Left lobe of liver (tissue), 2 donors: ENCODE measurements around the gene AGBL5. TPM values are rescaled to one million over a fixed set of nuclear protein-coding genes. Genes with fewer than 3 reads are reported as not detected.
A peak's percentile ranks its signal among the peaks of the same experiment; 100 is the strongest.

Experiments used
- ATAC-seq: fragments of 200-7000 bp; cut with Tn5 transposase; one replicate; pipeline ENCODE4 v1.9.1; 2020; ENCODE audit warnings: mild to moderate bottlenecking, moderate library complexity
- DNase-seq: peaks from one replicate; pipeline ENCODE4 v3.0.0-alpha.2; 2020; ENCODE audit warnings: low spot score
- total RNA-seq: library from RNA; stranded (reverse); gene quantifications from one replicate; pipeline ENCODE4 v1.2.1, GENCODE V29; 2021
- donor health status: DM: no; HTN: no; CAD: no; lungs with moderate emphysema.
- donor health status: DM: no; HTN: yes; CAD: no.

The AGBL5 gene
- total RNA-seq, 1 donor from 2014 or later: 7.6 TPM

GRCh38 chr2:27049422-27050280, 1.8 kb upstream of the AGBL5 start:
- ATAC-seq: peak; percentile 32
- no peak for DNase-seq

- peak; percentile 71 for ATAC-seq
- peak; percentile 93 for DNase-seq
Measured at GRCh38 chr2:27050281-27050995, 1.0 kb upstream of the AGBL5 start.

- ATAC-seq (peak; percentile 0), DNase-seq (no peak)
Measured at GRCh38 chr2:27051902-27052645, 606 bp downstream of the AGBL5 start.

- no peak for ATAC-seq
- DNase-seq: no peak
Measured at GRCh38 chr2:27053321-27053720, 1.9 kb downstream of the AGBL5 start.

- ATAC-seq: no peak
- DNase-seq: no peak
Measured at GRCh38 chr2:27053776-27054175, 2.3 kb downstream of the AGBL5 start.

GRCh38 chr2:27054721-27055120, 3.3 kb downstream of the AGBL5 start:
- ATAC-seq: no peak
- no peak for DNase-seq

- no peak for ATAC-seq
- DNase-seq: no peak
Measured at GRCh38 chr2:27057184-27057583, 5.7 kb downstream of the AGBL5 start.

GRCh38 chr2:27058210-27058609, 6.7 kb downstream of the AGBL5 start:
- DNase-seq: no peak
- no peak for ATAC-seq

- ATAC-seq: peak; percentile 58
- DNase-seq: no peak
Measured at GRCh38 chr2:27059141-27059820, 7.8 kb downstream of the AGBL5 start.

- no peak for DNase-seq
- peak; percentile 84 for ATAC-seq
Measured at GRCh38 chr2:27060323-27060722, 8.9 kb downstream of the AGBL5 start.

- no peak for ATAC-seq
- DNase-seq: no peak
Measured at GRCh38 chr2:27065128-27065527, 13.7 kb downstream of the AGBL5 start.

GRCh38 chr2:27067385-27067784, 15.9 kb downstream of the AGBL5 start:
- ATAC-seq (no peak), DNase-seq (no peak)

GRCh38 chr2:27069436-27069835, 18.0 kb downstream of the AGBL5 start:
- DNase-seq: no peak
- no peak for ATAC-seq

- DNase-seq (no peak), ATAC-seq (no peak)
Measured at GRCh38 chr2:27069961-27070618, 18.6 kb downstream of the AGBL5 start.

GRCh38 chr2:27070653-27071276, 19.3 kb downstream of the AGBL5 start:
- DNase-seq: no peak
- peak; percentile 2 for ATAC-seq

GRCh38 chr2:27071277-27071989, 20.0 kb downstream of the AGBL5 start, which contains the start of gene OST4:
OST4 (minus strand) TSS chr2:27071654.
- peak; percentile 97 for DNase-seq
- ATAC-seq: peak; percentile 97

GRCh38 chr2:27071990-27072830, 20.7 kb downstream of the AGBL5 start:
- DNase-seq (no peak), ATAC-seq (peak; percentile 39)

GRCh38 chr2:27072920-27073319, 21.5 kb downstream of the AGBL5 start:
- ATAC-seq (no peak), DNase-seq (no peak)
